NCI-H748 (cell line): ENCODE results near the gene ITGA4.

ENCODE experiments used
- DNase-seq: peaks from one replicate; lab custom pipeline; 2025; ENCODE audit not compliant: unreplicated experiment; lab: John Stamatoyannopoulos, UW

The ITGA4 gene

GRCh38 chr2:181457741-181458425 is 697 bp downstream of the ITGA4 start:
- DNase-seq, result peak; percentile 71

DNA sequence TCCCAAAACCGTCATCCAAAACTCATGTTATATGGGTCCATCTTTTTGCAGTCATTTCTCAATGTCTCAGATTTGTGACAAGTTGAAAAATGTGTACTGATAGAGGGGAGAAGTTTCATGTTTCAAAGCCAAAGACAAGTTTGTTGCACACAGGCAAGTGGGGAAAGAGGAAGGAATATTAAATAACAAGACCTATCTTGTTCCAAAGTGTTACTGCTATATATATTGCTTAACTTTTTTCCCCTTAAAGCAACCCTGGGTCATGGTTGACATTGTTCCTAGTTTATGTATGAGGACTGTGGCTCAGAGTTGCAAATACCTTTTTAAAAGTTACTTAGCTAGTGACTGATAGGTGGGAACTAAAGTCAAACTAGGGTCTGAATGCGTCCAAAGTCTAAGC is 1.7 kb downstream of the ITGA4 start:
- DNase-seq, result no peak

- no peak for DNase-seq
Observed at GRCh38 chr2:181459621-181460021, 2.4 kb downstream of the ITGA4 start.

GRCh38 chr2:181461056-181461997 is 4.1 kb downstream of the ITGA4 start:
- no peak for DNase-seq

DNA sequence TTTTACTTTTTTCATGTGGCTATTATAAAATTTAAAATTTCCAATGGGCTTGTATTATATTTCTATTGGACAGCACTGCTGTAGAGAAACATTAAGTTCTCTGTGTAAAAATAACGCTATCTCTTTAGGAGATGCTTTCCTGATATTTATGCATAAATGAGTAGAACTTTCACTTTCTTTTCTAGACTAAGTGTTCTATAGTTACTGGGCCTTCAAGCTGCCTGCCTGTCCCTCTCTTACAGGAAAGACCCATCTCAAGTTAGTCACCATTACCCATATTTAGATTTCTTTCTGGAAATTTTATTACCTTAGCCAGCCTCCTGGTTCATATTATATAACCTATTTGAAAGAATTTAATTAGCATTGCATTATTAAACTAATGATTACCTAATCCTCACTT is 4.8 kb downstream of the ITGA4 start:
- no peak for DNase-seq

- no peak for DNase-seq
Observed at GRCh38 chr2:181463588-181463987, 6.4 kb downstream of the ITGA4 start.

DNA sequence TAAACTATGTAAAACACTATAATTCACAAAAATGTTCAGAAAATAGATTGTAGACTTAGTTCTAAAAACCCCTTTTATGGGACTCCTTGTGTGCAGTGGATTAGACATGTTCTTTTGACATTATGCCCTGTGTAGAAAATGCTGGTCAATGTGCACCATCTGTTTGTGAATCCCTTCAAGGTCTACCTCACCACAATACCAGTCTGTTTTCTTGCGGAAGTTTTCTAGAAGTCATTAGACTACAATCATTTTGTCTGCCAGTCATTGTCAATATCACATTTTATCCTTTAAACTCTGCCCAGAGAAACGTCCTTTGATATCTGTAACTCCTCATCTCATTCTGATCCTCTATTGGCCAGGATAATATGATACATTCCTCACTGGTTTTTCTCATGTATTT is 7.8 kb downstream of the ITGA4 start:
- DNase-seq, result no peak

DNA sequence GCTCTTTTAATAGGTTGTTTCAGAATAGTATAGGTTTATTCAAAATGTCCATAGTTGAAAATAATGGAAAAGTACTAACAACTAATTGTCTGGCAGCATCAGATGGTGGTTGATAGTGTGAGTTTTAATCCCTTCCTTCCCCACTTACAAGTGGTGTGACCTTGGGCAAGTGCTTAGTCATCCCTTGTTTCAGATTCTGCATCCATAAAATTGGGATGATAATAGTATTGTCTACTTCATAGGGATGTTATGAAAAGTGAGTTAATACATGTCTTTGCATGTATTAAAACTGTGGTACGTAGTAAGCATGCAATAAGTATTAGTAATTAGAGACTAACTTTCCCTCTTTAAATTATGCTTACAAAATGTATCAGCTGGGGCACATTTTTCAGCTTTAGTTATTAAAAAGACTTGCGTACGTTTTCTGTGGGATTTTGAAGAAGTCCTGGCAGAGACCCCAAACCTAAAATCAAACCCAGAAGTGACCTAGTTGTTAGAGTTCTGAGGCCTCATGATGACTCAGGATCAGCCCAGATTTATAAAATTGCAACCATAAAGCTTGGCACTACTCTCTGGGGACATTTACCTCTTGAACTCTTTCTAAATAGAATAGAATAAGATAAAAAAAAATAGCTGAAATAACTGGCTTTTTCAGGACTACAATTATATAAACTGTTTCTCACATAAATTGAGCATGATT is 8.6 kb downstream of the ITGA4 start:
- no peak for DNase-seq

- peak; percentile 64 for DNase-seq
Observed at GRCh38 chr2:181466661-181467576, 9.7 kb downstream of the ITGA4 start.

- no peak for DNase-seq
Observed at GRCh38 chr2:181467966-181468707, 11.0 kb downstream of the ITGA4 start.

- no peak for DNase-seq
Observed at GRCh38 chr2:181468811-181469210, 11.6 kb downstream of the ITGA4 start.

GRCh38 chr2:181471226-181471625 is 14.0 kb downstream of the ITGA4 start:
- no peak for DNase-seq

DNA sequence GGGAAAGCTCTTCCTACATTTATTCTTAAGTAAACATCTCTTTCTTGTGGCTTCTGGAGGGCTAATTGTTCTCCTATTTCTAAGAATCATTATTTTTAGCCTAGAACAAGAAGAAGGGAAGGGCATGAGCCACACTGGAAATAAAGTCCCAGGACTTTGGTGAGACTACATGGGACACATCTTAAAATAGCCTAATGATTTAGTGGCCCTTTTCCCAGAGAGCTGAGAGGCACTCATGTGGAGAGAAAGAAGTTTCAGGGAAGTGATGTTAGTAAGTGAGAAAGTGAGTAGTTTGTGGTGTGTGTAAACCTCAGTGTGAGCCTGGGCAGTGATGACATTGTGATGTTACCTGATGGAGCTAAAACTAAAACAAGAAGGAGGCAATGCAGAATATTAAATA is 14.6 kb downstream of the ITGA4 start:
- no peak for DNase-seq

DNA sequence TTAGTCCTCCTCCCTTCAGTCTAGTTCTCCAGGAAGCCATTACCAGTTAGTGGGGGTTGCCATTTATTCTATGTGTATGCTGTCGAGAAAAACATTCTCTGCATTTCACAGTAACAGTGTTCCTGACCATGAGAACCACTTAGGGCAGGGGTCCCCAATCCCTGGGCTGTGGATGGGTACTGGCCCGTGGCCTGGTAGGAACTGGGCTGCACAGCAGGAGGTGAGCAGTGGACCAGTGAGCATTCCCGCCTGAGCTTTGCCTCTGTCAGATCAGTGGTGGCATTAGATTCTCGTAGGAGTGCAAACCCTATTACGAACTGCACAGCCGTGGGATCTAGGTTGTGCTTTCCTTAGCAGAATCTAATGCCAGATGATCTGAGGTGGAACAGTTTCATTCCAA is 15.8 kb downstream of the ITGA4 start:
- no peak for DNase-seq

- no peak for DNase-seq
Observed at GRCh38 chr2:181474222-181474881, 17.2 kb downstream of the ITGA4 start.

DNA sequence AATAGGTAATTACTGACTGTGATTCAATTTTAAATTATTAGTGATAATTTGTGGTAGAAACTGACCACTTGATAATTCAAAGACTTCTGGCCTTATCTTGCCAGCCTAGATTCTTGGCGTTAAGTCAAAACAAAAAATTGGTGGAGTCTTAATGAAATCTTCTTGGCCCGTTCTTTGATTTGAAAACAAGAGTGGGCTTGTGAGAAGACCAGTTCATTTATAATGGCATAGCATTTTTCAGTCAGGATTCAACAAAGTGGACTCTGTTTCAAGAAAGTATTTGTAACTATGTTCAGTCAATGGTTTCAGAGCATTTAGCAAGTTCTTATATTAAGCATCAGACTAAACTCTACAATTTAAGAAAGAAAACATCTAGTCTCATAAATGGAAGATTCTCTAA is 26.0 kb downstream of the ITGA4 start:
- no peak for DNase-seq

DNA sequence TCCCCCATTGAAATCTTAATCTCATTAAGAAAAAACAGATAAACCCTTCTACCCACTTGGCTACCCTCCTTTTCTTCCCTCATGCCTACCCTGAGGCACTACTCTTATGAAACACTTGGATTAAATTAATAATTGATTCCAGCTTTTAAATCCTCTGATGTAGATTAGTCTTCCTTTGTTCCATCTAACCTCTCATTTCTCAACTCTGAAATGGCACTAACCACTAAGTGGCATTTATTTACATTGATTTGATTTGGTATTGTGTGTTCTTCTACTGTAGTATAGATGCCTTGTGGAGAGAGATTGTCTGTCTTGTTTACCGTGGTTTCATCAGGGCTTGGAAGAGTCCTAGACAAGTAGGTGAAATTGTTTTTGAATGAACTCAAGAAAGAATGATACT is 26.7 kb downstream of the ITGA4 start:
- peak; percentile 59 for DNase-seq

DNA sequence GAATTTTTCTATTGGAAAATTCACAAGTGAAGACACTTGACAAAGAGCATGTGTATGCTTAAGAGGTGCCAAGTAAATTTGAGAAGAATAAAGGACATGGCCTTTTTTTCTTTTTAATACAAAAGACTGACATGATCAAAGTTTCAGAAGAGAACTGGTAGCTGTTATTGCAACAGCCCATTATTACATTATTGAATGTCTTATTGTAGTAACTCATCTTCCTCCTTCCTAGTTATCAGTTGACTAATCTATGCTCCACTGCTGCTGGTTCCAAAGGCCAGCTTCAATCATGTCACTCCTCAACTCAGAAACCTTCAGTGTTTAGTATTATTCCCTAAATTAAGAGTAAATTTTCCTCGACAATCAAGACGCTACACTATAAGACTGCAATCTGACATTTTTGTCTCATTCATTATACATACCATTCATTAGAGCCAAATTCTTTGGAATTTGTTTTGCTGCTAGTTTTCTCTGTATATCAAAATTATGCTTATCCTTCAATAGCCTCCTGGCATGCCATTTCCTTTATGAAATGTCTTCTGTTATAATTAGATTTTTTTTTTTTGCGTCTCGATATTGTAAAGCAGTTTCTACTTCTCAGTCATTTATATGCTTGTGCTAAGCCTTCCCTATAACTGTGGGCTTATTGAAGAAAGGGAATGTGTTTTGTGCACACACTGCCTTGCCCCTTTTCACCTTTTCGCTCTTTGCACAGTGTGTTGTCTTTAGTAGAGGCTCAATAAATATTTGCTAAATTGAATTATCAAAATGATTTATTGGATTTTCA is 27.9 kb downstream of the ITGA4 start:
- no peak for DNase-seq

DNA sequence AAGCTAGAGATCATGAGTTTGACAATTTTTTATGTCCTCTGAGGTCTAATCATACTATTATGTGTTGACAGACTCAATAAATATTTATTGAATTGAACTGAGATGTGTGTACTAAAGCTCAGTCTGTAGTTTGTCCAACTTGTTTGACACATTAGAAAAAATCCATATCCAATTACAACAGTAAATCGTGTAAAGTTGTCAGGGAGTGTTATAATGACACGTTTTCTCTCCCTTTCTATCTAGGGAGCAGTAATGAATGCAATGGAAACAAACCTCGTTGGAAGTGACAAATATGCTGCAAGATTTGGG is 28.4 kb downstream of the ITGA4 start:
- DNase-seq, result peak; percentile 93
